Osteoblast (primary cell): ENCODE measurements around the gene COQ3. TPM values are rescaled to one million over a fixed set of nuclear protein-coding genes. Genes with fewer than 3 reads are reported as not detected.
A peak's percentile ranks its signal among the peaks of the same experiment; 100 is the strongest.

ENCODE experiments used
- DNase-seq: peaks from one replicate; pipeline ENCODE4 v3.0.0; 2011; ENCODE audit warnings: low spot score, mixed read lengths; ENCODE audit not compliant: insufficient read length; ENCODE audit errors: missing footprints
- H2AFZ ChIP-seq: 2 replicates; pipeline ENCODE4 v1.6.0; 2011; ENCODE audit warnings: mild to moderate bottlenecking, low read length
- H3K27ac ChIP-seq: 2 replicates; pipeline ENCODE4 v1.5.1; 2011; ENCODE audit warnings: mild to moderate bottlenecking, low read depth, low read length, moderate library complexity
- H3K27me3 ChIP-seq: 2 replicates; pipeline ENCODE4 v1.6.0; 2012; ENCODE audit warnings: mild to moderate bottlenecking, control low read depth, inconsistent platforms, low read length, moderate library complexity; ENCODE audit not compliant: insufficient read depth
- H3K36me3 ChIP-seq: 2 replicates; pipeline ENCODE4 v1.5.1; 2011; ENCODE audit warnings: mild to moderate bottlenecking, low read length, control low read depth, moderate library complexity; ENCODE audit not compliant: insufficient read depth
- H3K4me1 ChIP-seq: 2 replicates; pipeline ENCODE4 v1.5.1; 2011; ENCODE audit warnings: mild to moderate bottlenecking, low read length, control low read depth, moderate library complexity; ENCODE audit not compliant: insufficient read depth
- H3K4me2 ChIP-seq: 2 replicates; pipeline ENCODE4 v1.6.0; 2011; ENCODE audit warnings: mild to moderate bottlenecking, low read length; ENCODE audit not compliant: insufficient read depth
- H3K4me3 ChIP-seq: fragments of 200-600 bp; sonication (generic); 3 replicates; pipeline ENCODE4 v1.5.1; 2012; ENCODE audit warnings: mild to moderate bottlenecking, low read length, inconsistent platforms; ENCODE audit not compliant: insufficient read depth
- H3K79me2 ChIP-seq: 2 replicates; pipeline ENCODE4 v1.6.0; 2012; ENCODE audit warnings: mild to moderate bottlenecking, low read length, control low read depth, inconsistent platforms; ENCODE audit not compliant: insufficient read depth
- H3K9me3 ChIP-seq: 2 replicates; pipeline ENCODE4 v1.5.1; 2011; ENCODE audit warnings: low read depth, low read length, control low read depth
- H4K20me1 ChIP-seq: 2 replicates; pipeline ENCODE4 v1.6.0; 2012; ENCODE audit warnings: mild to moderate bottlenecking, low read length, control low read depth; ENCODE audit not compliant: insufficient read depth
- CTCF ChIP-seq: IDR thresholded peaks from 2 replicates; pipeline ENCODE4 v1.5.1; 2011; ENCODE audit warnings: mild to moderate bottlenecking, low read depth, low read length, moderate library complexity; ENCODE audit errors: extremely low read depth
- total RNA-seq: library from RNA; depleted of rRNA; stranded (reverse); fragments of >200 nt; gene quantifications from 2 replicates; pipeline ENCODE4 v1.2.3, GENCODE V29; 2012

Gene COQ3
- total RNA-seq, 1 donor: 2.5 TPM

GRCh38 chr6:99431901-99432300 lies 37.9 kb upstream of the COQ3 start:
- Histone ChIP-seq H2AFZ (no peak overlapping the region), H3K36me3 (no peaks in the 10 kb centered on the region), H3K9me3 (no peaks in the 10 kb centered on the region), H3K27ac (no peak overlapping the region), H3K4me2 (no peak overlapping the region), H3K4me1 (peaks cover 4% of the 10 kb centered on the region), H3K27me3 (no peaks in the 10 kb centered on the region), H3K4me3 (no peak overlapping the region), H3K79me2 (peaks cover 16% of the 10 kb centered on the region), H4K20me1 (no peaks in the 10 kb centered on the region)
- DNase-seq: no peak
- TF ChIP-seq CTCF: no peak

GRCh38 chr6:99427988-99428387 lies 34.0 kb upstream of the COQ3 start:
- no peak for TF ChIP-seq CTCF
- Histone ChIP-seq H3K27me3 (no peaks in the 10 kb centered on the region), H3K36me3 (no peaks in the 10 kb centered on the region), H3K4me2 (no peak overlapping the region), H4K20me1 (peaks cover 17% of the 10 kb centered on the region), H3K79me2 (peaks cover 38% of the 10 kb centered on the region), H3K4me1 (peaks cover 25% of the 10 kb centered on the region), H3K27ac (no peak overlapping the region), H3K4me3 (no peak overlapping the region), H2AFZ (no peak overlapping the region), H3K9me3 (no peaks in the 10 kb centered on the region)
- no peak for DNase-seq

GRCh38 chr6:99426451-99426757 lies 32.4 kb upstream of the COQ3 start:
- DNase-seq: no peak
- Histone ChIP-seq H3K4me2 (peak overlapping the region; percentile 86), H3K4me3 (peak overlapping the region; percentile 96), H3K4me1 (peaks cover 25% of the 10 kb centered on the region), H3K27me3 (no peaks in the 10 kb centered on the region), H2AFZ (peak overlapping the region; percentile 97), H3K27ac (peak overlapping the region; percentile 100), H4K20me1 (peaks cover 33% of the 10 kb centered on the region), H3K36me3 (no peaks in the 10 kb centered on the region), H3K9me3 (no peaks in the 10 kb centered on the region), H3K79me2 (peaks cover 54% of the 10 kb centered on the region)
- no peak for TF ChIP-seq CTCF

GRCh38 chr6:99425647-99426450 lies 31.9 kb upstream of the COQ3 start:
- no peaks in the 10 kb centered on the region for H3K36me3 ChIP-seq
- H3K9me3 ChIP-seq: no peaks in the 10 kb centered on the region
- H2AFZ ChIP-seq: peak overlapping the region; percentile 97
- peak; percentile 70 for DNase-seq
- H4K20me1 ChIP-seq: peaks cover 38% of the 10 kb centered on the region
- H3K27ac ChIP-seq: peak overlapping the region; percentile 100
- H3K4me1 ChIP-seq: peaks cover 25% of the 10 kb centered on the region
- peak overlapping the region; percentile 96 for H3K4me3 ChIP-seq
- peaks cover 59% of the 10 kb centered on the region for H3K79me2 ChIP-seq
- peak; percentile 56 for TF ChIP-seq CTCF
- H3K27me3 ChIP-seq: no peaks in the 10 kb centered on the region
- H3K4me2 ChIP-seq: peak overlapping the region; percentile 86
